ENCODE data around the gene UBE2O. TPM values are rescaled to one million over a fixed set of nuclear protein-coding genes. Genes with fewer than 3 reads are reported as not detected.

Gene UBE2O
- total and polyA plus RNA-seq, 3 experiments from 2014 or later = 14.9 to 35.0 (median 33.6) TPM

DNA sequence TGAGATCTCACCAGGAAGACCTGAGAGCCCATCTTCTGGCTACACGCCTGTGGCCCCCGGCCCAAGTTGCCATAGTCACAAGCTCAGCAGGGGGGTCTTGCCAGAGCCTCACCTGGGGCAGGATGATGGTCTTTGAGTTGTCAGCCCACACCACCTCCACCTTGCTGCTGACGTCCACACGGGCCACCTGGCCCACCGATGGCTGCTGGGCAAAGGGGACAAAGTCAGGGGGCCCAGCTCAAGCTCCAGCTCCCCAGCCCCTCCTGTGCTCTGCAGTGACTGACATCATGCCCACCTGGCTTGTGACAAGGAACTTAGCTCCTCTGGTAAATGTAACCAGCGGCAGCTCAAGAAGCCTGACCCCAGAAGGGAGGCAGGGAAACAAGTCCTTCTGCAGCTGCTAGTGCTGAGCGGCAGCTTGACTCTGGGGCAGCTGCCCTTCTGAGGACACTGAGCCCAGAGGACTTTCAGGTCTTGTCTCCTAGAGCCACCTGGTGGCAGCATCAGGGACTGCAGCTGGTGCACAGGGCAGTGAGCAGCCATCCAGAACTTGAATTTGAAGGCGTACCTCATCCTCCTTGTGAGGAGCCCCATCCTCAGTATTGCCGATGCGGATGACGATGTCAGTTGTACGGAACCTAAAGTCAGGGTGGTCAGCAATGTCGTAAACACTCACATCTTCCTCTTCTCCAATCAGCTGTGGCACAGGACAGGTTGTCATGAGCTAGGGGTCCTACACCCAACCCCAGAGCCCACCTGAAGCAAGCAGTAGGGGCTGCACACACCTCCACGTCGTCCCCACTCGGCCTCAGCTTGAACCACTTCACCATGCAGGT is 55.0 kb downstream of the UBE2O start:
- CTCF ChIA-PET = interaction anchor here (0.5 to 7.4 kb wide), 43 partner anchors 8 to 383 kb away, joined by 3 to 175 read pairs (median 4); partner anchors contain the start of genes PRPSAP1, QRICH2, RHBDF2 and SPHK1
- peaks cover 5 to 86% (median 22%) of the 10 kb centered on the region in 3 donors for H3K36me3 Mint-ChIP-seq

DNA sequence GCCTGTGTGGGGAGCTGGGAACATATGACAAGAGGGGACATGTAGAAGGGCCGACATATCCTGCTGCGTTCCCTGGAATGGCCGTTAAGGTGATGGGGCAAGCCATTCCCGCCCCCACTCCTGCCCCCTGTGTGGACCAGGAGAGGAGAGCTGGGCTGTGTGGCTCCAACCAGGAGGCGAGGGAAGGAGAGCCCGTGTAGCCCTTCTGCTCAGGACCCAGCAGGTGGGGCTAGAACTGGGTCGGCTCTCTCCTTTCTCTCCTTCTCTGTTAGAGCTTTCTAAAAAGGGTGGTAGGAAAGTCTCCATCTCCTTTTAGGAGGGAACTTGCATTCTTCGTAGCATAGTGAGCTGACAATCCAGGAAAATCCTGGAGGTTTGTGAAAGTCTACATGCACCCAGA is 55.8 kb downstream of the UBE2O start:
- H3K27me3 ChIP-seq (ENCODE audit: insufficient read depth, low read length, poor library complexity, severe bottlenecking) = no peaks in the 10 kb centered on the region
- H3K9me3 Mint-ChIP-seq = no peaks in the 10 kb centered on the region
- no peak overlapping the region for H3K4me3 ChIP-seq (ENCODE audit: low read length)
- H3K36me3 Mint-ChIP-seq = peaks cover 5 to 80% (median 18%) of the 10 kb centered on the region in 3 donors
- H3K27me3 Mint-ChIP-seq = no peaks in the 10 kb centered on the region
- H3K4me1 ChIP-seq (ENCODE audit: insufficient read depth, low read length) = no peaks in the 10 kb centered on the region
- H3K36me3 ChIP-seq (ENCODE audit: insufficient read depth, low read length) = peaks cover 42% of the 10 kb centered on the region
- no peak for DNase-seq
- H3K27ac Mint-ChIP-seq = no peak overlapping the region
- ChIA-PET POLR2A (interaction anchor here (0.6 kb wide), 1 partner anchor 331 kb away, joined by 5 read pairs; no protein-coding TSS in a partner anchor), CTCF (interaction anchor here (0.7 to 7.4 kb wide), 30 partner anchors 9 to 383 kb away, joined by 3 to 175 read pairs (median 6); partner anchors contain the start of genes PRPSAP1, QRICH2 and SPHK1)
- H3K4me3 Mint-ChIP-seq = no peak overlapping the region
- H3K4me1 Mint-ChIP-seq = no peaks in the 10 kb centered on the region
- H3K9me3 ChIP-seq (ENCODE audit: low read length) = no peaks in the 10 kb centered on the region
- no peak overlapping the region for H3K27ac ChIP-seq (ENCODE audit: low read depth, low read length)

More for the DNA sequence above, 55.0 kb downstream of the UBE2O start:
- no peak overlapping the region for H3K4me3 Mint-ChIP-seq
- H3K27me3 Mint-ChIP-seq = no peaks in the 10 kb centered on the region
- Histone ChIP-seq H3K9me3 (ENCODE audit: low read length) (no peaks in the 10 kb centered on the region), H3K27ac (ENCODE audit: low read depth, low read length) (no peak overlapping the region), H3K4me1 (ENCODE audit: insufficient read depth, low read length) (no peaks in the 10 kb centered on the region), H3K27me3 (ENCODE audit: insufficient read depth, low read length, poor library complexity, severe bottlenecking) (no peaks in the 10 kb centered on the region), H3K36me3 (ENCODE audit: insufficient read depth, low read length) (peaks cover 48% of the 10 kb centered on the region), H3K4me3 (ENCODE audit: low read length) (no peak overlapping the region)
- no peaks in the 10 kb centered on the region for H3K9me3 Mint-ChIP-seq
- no peaks in the 10 kb centered on the region for H3K4me1 Mint-ChIP-seq
- peak; percentile 69 to 90 (median 76) for DNase-seq
- POLR2A ChIA-PET = interaction anchor here (0.5 to 0.7 kb wide), 4 partner anchors 44 to 330 kb away, joined by 3 to 5 read pairs (median 4); partner anchors contain the start of gene PRPSAP1
- H3K27ac Mint-ChIP-seq = peak overlapping the region in 6 of 8 donors; percentile 1 to 57 (median 44)

DNA sequence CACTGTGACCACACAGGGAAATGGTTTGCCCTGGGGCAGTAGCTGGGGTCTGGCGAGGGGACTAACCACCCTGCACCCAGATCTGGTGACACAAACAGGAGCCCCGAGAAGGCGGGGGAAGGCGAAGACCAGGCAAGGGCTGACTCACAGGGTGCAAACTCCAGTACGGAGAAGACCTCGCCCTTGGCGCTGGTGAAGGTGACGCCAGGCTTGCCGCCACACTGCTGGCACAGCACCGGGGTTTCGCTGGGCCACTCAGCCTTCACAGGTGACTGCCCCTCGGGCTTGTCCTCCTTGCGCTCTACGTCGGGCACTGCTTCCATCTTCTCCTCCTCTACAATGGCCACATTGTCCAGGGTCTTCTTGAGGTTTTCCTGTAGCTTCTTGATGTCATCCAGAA is 57.0 kb downstream of the UBE2O start:
- Mint-ChIP-seq H3K27me3 (no peaks in the 10 kb centered on the region), H3K36me3 (peaks cover 5 to 77% (median 9%) of the 10 kb centered on the region in 3 donors), H3K4me1 (no peaks in the 10 kb centered on the region), H3K9me3 (no peaks in the 10 kb centered on the region), H3K4me3 (no peak overlapping the region), H3K27ac (no peak overlapping the region)
- Histone ChIP-seq H3K4me3 (ENCODE audit: low read length) (no peak overlapping the region), H3K36me3 (ENCODE audit: insufficient read depth, low read length) (peaks cover 38% of the 10 kb centered on the region), H3K9me3 (ENCODE audit: low read length) (no peaks in the 10 kb centered on the region), H3K27ac (ENCODE audit: low read depth, low read length) (no peak overlapping the region), H3K27me3 (ENCODE audit: insufficient read depth, low read length, poor library complexity, severe bottlenecking) (no peaks in the 10 kb centered on the region), H3K4me1 (ENCODE audit: insufficient read depth, low read length) (no peaks in the 10 kb centered on the region)
- CTCF ChIA-PET = interaction anchor here (3.8 to 7.4 kb wide), 4 partner anchors 13 to 92 kb away, joined by 23 to 175 read pairs (median 81); partner anchors contain the start of genes QRICH2 and SPHK1
- POLR2A ChIA-PET = no interaction called here
- no peak for DNase-seq

DNA sequence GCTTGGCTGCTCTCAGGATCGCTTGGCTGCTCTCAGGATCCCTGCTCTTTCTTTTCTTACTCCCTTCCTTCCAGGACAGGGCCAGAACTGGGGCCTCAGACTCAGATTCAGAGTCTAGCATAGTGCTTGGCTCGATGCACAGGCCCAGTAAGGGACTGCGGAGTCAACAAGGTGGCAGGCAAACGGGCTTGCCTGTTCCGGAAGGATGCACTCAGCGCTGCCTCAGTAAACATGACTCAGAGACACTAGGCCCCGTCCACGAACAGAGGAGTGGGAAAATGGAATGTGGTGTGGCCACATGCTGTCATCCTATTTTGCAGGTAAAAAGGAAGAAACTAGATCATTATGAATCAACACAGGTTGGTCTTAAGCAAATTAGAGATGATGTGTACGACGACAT is 58.8 kb downstream of the UBE2O start:
- Mint-ChIP-seq H3K4me3 (no peak overlapping the region), H3K27ac (no peak overlapping the region), H3K36me3 (peaks cover 5 to 68% (median 7%) of the 10 kb centered on the region in 3 donors), H3K27me3 (no peaks in the 10 kb centered on the region), H3K9me3 (no peaks in the 10 kb centered on the region), H3K4me1 (no peaks in the 10 kb centered on the region)
- CTCF ChIA-PET = interaction anchor here (7.4 kb wide), 1 partner anchor 11 kb away, joined by 110 read pairs; the partner anchor contains the start of gene SPHK1
- DNase-seq = no peak
- no peaks in the 10 kb centered on the region for H3K27me3 ChIP-seq (ENCODE audit: insufficient read depth, low read length, poor library complexity, severe bottlenecking)
- H3K27ac ChIP-seq (ENCODE audit: low read depth, low read length) = no peak overlapping the region
- H3K4me3 ChIP-seq (ENCODE audit: low read length) = no peak overlapping the region
- no peaks in the 10 kb centered on the region for H3K4me1 ChIP-seq (ENCODE audit: insufficient read depth, low read length)
- no peaks in the 10 kb centered on the region for H3K9me3 ChIP-seq (ENCODE audit: low read length)
- POLR2A ChIA-PET = no interaction called here
- H3K36me3 ChIP-seq (ENCODE audit: insufficient read depth, low read length) = peaks cover 30% of the 10 kb centered on the region

DNA sequence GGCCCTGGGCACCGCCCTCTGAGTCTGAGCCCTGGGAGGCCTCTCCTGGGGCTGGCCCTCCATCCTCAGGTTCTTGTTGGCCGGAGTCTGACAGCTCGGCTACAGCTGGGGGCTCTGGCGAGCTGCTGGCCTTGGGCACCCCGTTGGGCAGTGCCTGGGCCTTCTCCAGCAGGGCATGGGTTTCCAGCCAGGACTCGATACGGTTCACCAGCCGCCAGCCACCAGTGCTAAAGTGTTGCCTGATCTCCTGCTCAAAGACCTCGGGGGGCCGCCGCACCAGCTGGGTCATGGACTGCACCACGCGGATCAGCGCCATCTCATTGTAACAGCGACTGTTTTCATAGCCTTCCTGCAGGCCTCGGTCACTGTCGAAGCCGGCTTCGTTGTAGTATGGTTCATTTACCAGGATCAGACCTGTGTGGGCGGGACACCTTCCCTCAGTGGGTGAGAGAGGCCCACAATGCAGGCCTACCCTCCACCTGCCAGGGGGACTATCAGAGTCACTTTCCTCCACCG is 61.7 kb downstream of the UBE2O start:
- Mint-ChIP-seq H3K27me3 (no peaks in the 10 kb centered on the region), H3K36me3 (peaks cover 0 to 43% (median 3%) of the 10 kb centered on the region in 3 donors), H3K4me3 (no peak overlapping the region), H3K27ac (no peak overlapping the region), H3K9me3 (no peaks in the 10 kb centered on the region), H3K4me1 (peaks cover 0 to 6% (median 0%) of the 10 kb centered on the region in 3 donors)
- H3K9me3 ChIP-seq (ENCODE audit: low read length) = no peaks in the 10 kb centered on the region
- no peak overlapping the region for H3K4me3 ChIP-seq (ENCODE audit: low read length)
- DNase-seq = no peak
- H3K27me3 ChIP-seq (ENCODE audit: insufficient read depth, low read length, poor library complexity, severe bottlenecking) = no peaks in the 10 kb centered on the region
- POLR2A ChIA-PET = no interaction called here
- peaks cover under 1% of the 10 kb centered on the region for H3K4me1 ChIP-seq (ENCODE audit: insufficient read depth, low read length)
- peaks cover 6% of the 10 kb centered on the region for H3K36me3 ChIP-seq (ENCODE audit: insufficient read depth, low read length)
- no peak overlapping the region for H3K27ac ChIP-seq (ENCODE audit: low read depth, low read length)
- CTCF ChIA-PET = no interaction called here

DNA sequence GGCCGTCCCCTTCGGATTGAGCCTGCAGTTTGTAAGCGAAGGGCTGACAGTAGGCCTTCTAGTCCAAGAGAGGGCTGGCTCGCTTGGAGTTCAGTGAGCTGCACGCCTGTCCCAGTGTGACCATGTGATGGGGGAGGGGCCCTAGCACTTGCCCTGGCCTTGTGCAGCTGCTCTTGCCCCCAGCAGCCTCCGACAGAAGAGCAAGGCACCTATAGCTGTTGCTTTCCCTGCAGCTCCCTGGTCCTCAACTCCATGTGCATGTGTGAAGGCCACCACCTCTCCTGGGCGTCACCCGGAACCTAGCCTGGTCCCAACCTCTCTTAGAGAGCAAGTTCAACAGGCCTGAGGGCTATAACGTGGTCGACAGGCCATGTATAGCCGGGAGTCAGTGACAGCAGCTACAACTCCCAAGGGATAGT is 62.9 kb downstream of the UBE2O start:
- Histone ChIP-seq H3K27ac (ENCODE audit: low read depth, low read length) (no peak overlapping the region), H3K27me3 (ENCODE audit: insufficient read depth, low read length, poor library complexity, severe bottlenecking) (no peaks in the 10 kb centered on the region), H3K4me3 (ENCODE audit: low read length) (no peak overlapping the region), H3K9me3 (ENCODE audit: low read length) (no peaks in the 10 kb centered on the region), H3K4me1 (ENCODE audit: insufficient read depth, low read length) (peaks cover 13% of the 10 kb centered on the region), H3K36me3 (ENCODE audit: insufficient read depth, low read length) (no peaks in the 10 kb centered on the region)
- DNase-seq = no peak
- ChIA-PET POLR2A (no interaction called here), CTCF (interaction anchor here (0.8 to 2.3 kb wide), 3 partner anchors 14 to 88 kb away, joined by 3 to 6 read pairs (median 3); no protein-coding TSS in a partner anchor)
- no peak overlapping the region for H3K4me3 Mint-ChIP-seq
- no peak overlapping the region for H3K27ac Mint-ChIP-seq
- peaks cover 0 to 33% (median 3%) of the 10 kb centered on the region in 3 donors for H3K36me3 Mint-ChIP-seq
- peaks cover 0 to 13% (median 0%) of the 10 kb centered on the region in 3 donors for H3K4me1 Mint-ChIP-seq
- no peaks in the 10 kb centered on the region for H3K27me3 Mint-ChIP-seq
- H3K9me3 Mint-ChIP-seq = no peaks in the 10 kb centered on the region

DNA sequence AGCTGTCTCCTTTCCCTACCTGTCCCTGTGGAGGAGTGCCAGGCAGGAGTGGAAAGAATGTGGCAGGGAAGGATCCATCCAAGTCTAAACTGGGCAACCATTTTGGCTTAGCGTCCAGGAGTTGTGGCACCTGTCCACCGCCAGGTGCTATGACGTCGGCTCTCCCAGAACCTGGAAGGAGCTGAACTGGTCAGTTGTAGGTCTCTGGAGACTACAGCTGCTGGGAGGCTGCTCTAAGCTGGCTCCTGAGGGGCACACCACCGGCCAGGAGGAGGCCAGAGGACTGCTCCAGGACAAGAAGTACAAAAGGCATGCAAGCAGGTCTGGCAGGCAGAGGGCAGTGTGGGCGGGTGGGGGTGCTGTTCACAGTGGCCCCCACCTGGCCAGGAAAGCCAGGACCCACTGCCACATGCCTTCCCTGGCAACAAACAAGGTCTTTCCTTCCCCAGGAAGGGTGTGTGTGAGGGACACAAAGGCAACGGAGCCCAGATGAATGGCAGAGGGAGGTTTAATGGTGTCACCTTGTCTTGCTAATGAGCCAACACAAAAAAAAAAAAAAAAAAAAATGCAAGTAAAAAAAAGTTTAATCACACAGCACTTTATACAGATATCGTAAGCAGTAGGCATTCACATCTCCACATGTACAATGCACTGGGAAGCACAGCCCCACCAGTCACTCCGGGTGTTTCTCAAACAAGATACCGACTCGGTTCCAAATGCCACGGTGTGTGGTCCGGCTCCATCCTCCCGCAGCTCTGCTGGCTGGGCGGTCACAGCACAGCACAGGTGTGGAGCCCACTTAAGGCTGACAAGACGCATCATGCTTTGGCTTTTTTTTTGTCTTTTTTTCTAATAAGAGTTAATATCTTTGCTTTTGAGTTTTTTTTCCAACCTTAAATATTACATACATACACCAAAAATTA is 63.7 kb downstream of the UBE2O start:
- H3K36me3 Mint-ChIP-seq = peaks cover 0 to 27% (median 2%) of the 10 kb centered on the region in 3 donors
- peak overlapping the region in 2 of 8 donors; percentile 42 to 54 for H3K27ac Mint-ChIP-seq
- Histone ChIP-seq H3K27me3 (ENCODE audit: insufficient read depth, low read length, poor library complexity, severe bottlenecking) (no peaks in the 10 kb centered on the region), H3K4me3 (ENCODE audit: low read length) (no peak overlapping the region), H3K27ac (ENCODE audit: low read depth, low read length) (no peak overlapping the region), H3K4me1 (ENCODE audit: insufficient read depth, low read length) (peaks cover 14% of the 10 kb centered on the region), H3K36me3 (ENCODE audit: insufficient read depth, low read length) (no peaks in the 10 kb centered on the region), H3K9me3 (ENCODE audit: low read length) (no peaks in the 10 kb centered on the region)
- peaks cover 0 to 13% (median 0%) of the 10 kb centered on the region in 3 donors for H3K4me1 Mint-ChIP-seq
- DNase-seq = no peak
- no peaks in the 10 kb centered on the region for H3K27me3 Mint-ChIP-seq
- CTCF ChIA-PET = interaction anchor here (0.8 to 10.9 kb wide), 3 partner anchors 7 to 20 kb away, joined by 3 to 110 read pairs (median 6); no protein-coding TSS in a partner anchor
- POLR2A ChIA-PET = no interaction called here
- no peak overlapping the region for H3K4me3 Mint-ChIP-seq
- H3K9me3 Mint-ChIP-seq = no peaks in the 10 kb centered on the region

All from CD8-positive, alpha-beta memory T cell (primary cell).